H1 (cell line): ENCODE measurements around the gene ALS2CL. TPM values are rescaled to one million over a fixed set of nuclear protein-coding genes. Genes with fewer than 3 reads are reported as not detected.

Experiments used
- BRCA1 ChIP-seq: IDR thresholded peaks from 2 replicates; pipeline ENCODE4 v1.6.1; 2012; ENCODE audit warnings: low read depth, low read length, improper control_type of control experiment
- CEBPB ChIP-seq: IDR thresholded peaks from 2 replicates; pipeline ENCODE4 v1.6.1; 2012; ENCODE audit warnings: low read depth, low read length
- CREB1 ChIP-seq: IDR thresholded peaks from 2 replicates; pipeline ENCODE4 v1.6.1; 2012; ENCODE audit warnings: inconsistent platforms
- E2F6 ChIP-seq: IDR thresholded peaks from 2 replicates; pipeline ENCODE4 v1.6.1; 2012; ENCODE audit warnings: inconsistent platforms
- EGR1 ChIP-seq: IDR thresholded peaks from 2 replicates; pipeline ENCODE4 v1.6.1; 2011; ENCODE audit warnings: low read depth, low read length, borderline replicate concordance
- POU5F1 ChIP-seq: IDR thresholded peaks from 2 replicates; pipeline ENCODE4 v1.6.1; 2011; ENCODE audit warnings: low read depth, mild to moderate bottlenecking, low read length, moderate library complexity
- RAD21 ChIP-seq, 2 experiments: IDR thresholded peaks in 1 of 2; conservative IDR thresholded peaks in 1 of 2; 2 replicates each; pipeline ENCODE4 v1.6.1; 2011; ENCODE audit warnings: low read depth in 2 of 2, low read length in 2 of 2, improper control_type of control experiment in 1 of 2, inconsistent platforms in 1 of 2, mild to moderate bottlenecking in 1 of 2, moderate library complexity in 1 of 2
- RNF2 ChIP-seq: fragments of 200-900, 300-1000 bp; sonication (generic); IDR thresholded peaks from 2 replicates; pipeline ENCODE4 v1.7.1; 2016; ENCODE audit warnings: borderline replicate concordance, low read depth, mild to moderate bottlenecking, antibody characterized with exemption, low read length; ENCODE audit not compliant: poor library complexity, severe bottlenecking; ENCODE audit errors: missing control alignments
- TBP ChIP-seq: IDR thresholded peaks from 2 replicates; pipeline ENCODE4 v1.6.1; 2011; ENCODE audit warnings: low read depth, low read length, improper control_type of control experiment
- polyA plus RNA-seq, 7 experiments: library from polyadenylated mRNA; depleted of rRNA in 3 of 7; stranded (reverse) in 5 of 7; unstranded in 2 of 7; fragments of >200 nt in 5 of 7; fragments of 200-250 nt in 2 of 7; gene quantifications; 1 replicate in 5 of 7; 2 replicates in 1 of 7; 4 replicates in 1 of 7; pipeline versions ENCODE4 v1.2.1 to v1.2.3, GENCODE V29; 2011 to 2013; ENCODE audit warnings: missing spikeins in 2 of 7, mixed read lengths in 2 of 7
- total RNA-seq: library from RNA; stranded (reverse); fragmentation: NEBNext Ultra II Directional; extraction: Animal tissue kit (Norgen Biotek cat#: 25700); gene quantifications from 2 replicates; pipeline ENCODE4 v1.2.1, GENCODE V29; 2021

Gene ALS2CL
- total and polyA plus RNA-seq, 2 of the 8 experiments (the other 6 are each of a cell fraction or from before 2014, with no cell fraction given): 4.8 to 5.4 TPM

DNA sequence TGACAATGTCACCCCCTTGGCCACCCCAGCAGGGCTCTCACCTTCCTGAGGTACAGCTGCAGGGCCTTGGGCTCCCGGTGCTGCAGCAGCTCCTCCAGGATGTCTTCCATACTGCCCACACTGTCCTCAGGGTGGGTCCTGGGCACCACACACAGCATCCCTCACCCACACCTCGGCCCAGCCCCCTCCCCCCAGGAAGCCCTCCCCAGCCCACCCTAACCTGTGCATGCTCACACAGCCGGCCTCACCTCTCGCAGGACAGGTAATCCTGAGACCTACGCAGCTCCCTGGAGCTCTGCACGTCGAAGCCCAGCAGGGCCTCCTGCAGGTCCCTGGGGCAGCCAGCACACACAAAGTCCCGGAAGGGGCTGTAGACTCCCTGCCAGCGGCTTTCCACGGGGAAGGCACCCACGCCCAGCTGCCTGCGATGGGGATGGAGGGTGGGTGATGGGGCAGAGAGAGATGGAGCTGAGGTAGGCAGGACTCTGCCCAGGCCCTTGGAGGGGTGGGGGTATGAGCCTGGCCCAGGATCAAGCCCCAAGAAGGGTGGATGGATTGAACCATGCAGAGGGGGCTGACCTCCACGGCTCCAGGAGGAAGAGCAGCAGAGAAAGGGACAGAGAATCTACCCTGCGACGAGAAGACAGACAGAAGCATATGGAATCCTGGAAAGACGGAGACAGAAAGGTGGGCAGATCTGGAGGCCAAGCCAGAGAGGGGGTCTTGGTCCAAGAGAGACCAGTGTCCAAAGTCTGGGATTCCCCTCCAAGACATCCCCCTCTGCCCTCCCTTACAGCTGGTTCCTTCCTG, 16.7 kb downstream of the ALS2CL start (continued):
- TF ChIP-seq RAD21 (IDR thresholded peaks at IDR 0.05 in 1 of 2, conservative IDR thresholded peaks at IDR 0.05 in 1 of 2; ENCODE audit: low read depth in 2 of 2, low read length in 2 of 2) (no peak), TBP (no peak), E2F6 (no peak), RNF2 (no peak), CEBPB (no peak), CREB1 (no peak), BRCA1 (no peak), EGR1 (no peak), POU5F1 (no peak)
- TF ChIP-seq, all 59 proteins: peak for 0
